ENCODE results near the gene RAD9B.
"Not testable (repeated sequence)": the region's sequence is repeated elsewhere in the genome, so short reads cannot be mapped to it uniquely, and the experiment has no call there.

- TF ChIP-seq CTCF, POLR2A (IDR thresholded peaks at IDR 0.05): not testable (repeated sequence)
Measured at GRCh38 chr12:110518014-110518413, 15.9 kb downstream of the RAD9B start.
